ENCODE results near the gene LTA.

The LTA gene

DNA sequence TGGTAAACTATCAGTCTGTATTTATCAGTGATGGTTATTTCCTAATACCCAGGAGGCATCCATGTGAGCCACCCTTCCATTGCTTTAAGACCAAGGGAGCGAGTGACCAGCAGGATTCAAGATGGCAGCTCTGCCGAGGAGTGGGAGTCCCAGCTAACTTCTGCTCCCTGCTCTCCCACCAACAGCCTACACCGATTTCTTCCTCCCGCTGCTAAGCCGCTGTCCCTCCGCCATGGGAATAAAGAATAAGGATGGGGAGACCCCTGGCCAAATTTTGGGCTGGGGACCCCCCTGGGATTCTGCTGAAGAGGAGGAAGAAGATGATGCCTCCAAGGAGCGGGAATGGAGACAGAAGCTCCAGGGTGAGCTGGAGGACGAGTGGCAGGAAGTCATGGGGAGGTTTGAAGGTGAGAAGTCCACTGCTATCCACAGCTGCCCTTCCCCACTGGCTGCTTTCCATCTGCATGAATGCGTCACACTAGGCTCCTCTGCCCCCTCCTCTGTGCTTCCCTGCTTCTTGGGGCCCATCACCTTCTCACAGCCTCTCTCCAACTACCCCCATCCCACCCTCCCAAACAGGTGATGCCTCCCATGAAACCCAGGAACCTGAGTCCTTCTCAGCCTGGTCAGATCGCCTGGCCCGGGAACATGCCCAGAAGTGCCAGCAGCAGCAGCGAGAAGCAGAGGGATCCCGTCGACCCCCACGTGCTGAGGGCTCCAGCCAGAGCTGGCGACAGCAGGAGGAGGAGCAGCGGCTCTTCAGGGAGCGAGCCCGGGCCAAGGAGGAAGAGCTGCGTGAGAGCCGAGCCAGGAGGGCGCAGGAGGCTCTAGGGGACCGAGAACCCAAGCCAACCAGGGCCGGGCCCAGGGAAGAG, 14.4 kb upstream of the LTA start:
- Histone ChIP-seq H3K4me1 (ENCODE audit: control insufficient read depth, insufficient read depth, low read length) (no peaks in the 10 kb centered on the region), H3K36me3 (ENCODE audit: control insufficient read depth in 2 of 2, insufficient read depth in 1 of 2, low read length in 2 of 2) (peaks cover 21 to 70% of the 10 kb centered on the region in 2 experiments; a peak in 2 of 3 replicates), H3K9me3 (ENCODE audit: control insufficient read depth, insufficient read depth, low read depth, low read length) (no peaks in the 10 kb centered on the region), H3K27ac (ENCODE audit: extremely low read depth, low read depth, low read length) (no peak overlapping the region), H3K4me3 (ENCODE audit: low read depth, low read length) (no peak overlapping the region)
- CTCF ChIA-PET: interaction anchor here (0.6 to 4.1 kb wide), 6 partner anchors 9 to 64 kb away, joined by 3 to 29 read pairs (median 6); no protein-coding TSS in a partner anchor
- TF ChIP-seq, protein P1, sequence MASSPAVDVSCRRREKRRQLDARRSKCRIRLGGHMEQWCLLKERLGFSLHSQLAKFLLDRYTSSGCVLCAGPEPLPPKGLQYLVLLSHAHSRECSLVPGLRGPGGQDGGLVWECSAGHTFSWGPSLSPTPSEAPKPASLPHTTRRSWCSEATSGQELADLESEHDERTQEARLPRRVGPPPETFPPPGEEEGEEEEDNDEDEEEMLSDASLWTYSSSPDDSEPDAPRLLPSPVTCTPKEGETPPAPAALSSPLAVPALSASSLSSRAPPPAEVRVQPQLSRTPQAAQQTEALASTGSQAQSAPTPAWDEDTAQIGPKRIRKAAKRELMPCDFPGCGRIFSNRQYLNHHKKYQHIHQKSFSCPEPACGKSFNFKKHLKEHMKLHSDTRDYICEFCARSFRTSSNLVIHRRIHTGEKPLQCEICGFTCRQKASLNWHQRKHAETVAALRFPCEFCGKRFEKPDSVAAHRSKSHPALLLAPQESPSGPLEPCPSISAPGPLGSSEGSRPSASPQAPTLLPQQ (tag by site-specific recombination; IDR thresholded peaks at IDR 0.05): no peak
- POLR2A ChIA-PET: interaction anchor here (0.7 kb wide), 1 partner anchor 11 kb away, joined by 3 read pairs; the partner anchor contains the start of gene ATP6V1G2

- Histone ChIP-seq H3K4me3 (ENCODE audit: low read depth, low read length) (no peak overlapping the region), H3K36me3 (ENCODE audit: control insufficient read depth in 2 of 2, insufficient read depth in 1 of 2, low read length in 2 of 2) (peaks cover 17 to 67% of the 10 kb centered on the region in 2 experiments; a peak in 2 of 3 replicates), H3K27ac (ENCODE audit: extremely low read depth, low read depth, low read length) (no peak overlapping the region), H3K9me3 (ENCODE audit: control insufficient read depth, insufficient read depth, low read depth, low read length) (no peaks in the 10 kb centered on the region), H3K4me1 (ENCODE audit: control insufficient read depth, insufficient read depth, low read length) (no peaks in the 10 kb centered on the region)
- ChIA-PET CTCF (interaction anchor here (1.4 to 4.1 kb wide), 3 partner anchors 38 to 65 kb away, joined by 3 to 29 read pairs (median 8); no protein-coding TSS in a partner anchor), POLR2A (no interaction called here)
- TF ChIP-seq, protein P2, sequence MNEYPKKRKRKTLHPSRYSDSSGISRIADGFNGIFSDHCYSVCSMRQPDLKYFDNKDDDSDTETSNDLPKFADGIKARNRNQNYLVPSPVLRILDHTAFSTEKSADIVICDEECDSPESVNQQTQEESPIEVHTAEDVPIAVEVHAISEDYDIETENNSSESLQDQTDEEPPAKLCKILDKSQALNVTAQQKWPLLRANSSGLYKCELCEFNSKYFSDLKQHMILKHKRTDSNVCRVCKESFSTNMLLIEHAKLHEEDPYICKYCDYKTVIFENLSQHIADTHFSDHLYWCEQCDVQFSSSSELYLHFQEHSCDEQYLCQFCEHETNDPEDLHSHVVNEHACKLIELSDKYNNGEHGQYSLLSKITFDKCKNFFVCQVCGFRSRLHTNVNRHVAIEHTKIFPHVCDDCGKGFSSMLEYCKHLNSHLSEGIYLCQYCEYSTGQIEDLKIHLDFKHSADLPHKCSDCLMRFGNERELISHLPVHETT (tag by site-specific recombination; IDR thresholded peaks at IDR 0.05): no peak
- TF ChIP-seq GLI2 (tag by site-specific recombination; IDR thresholded peaks at IDR 0.05; ENCODE audit: borderline replicate concordance, low read depth) (no peak), ZNF610 (tag by site-specific recombination; IDR thresholded peaks at IDR 0.05; ENCODE audit: borderline replicate concordance) (no peak), KLF7 (tag by site-specific recombination; IDR thresholded peaks at IDR 0.05; ENCODE audit: borderline replicate concordance) (no peak), GFI1B (tag by site-specific recombination; IDR thresholded peaks at IDR 0.05) (no peak), ZNF10 (tag by site-specific recombination; IDR thresholded peaks at IDR 0.05) (no peak), MEIS1 (CRISPR knock-in tag; IDR thresholded peaks at IDR 0.05; ENCODE audit: borderline replicate concordance) (no peak), ZNF626 (tag by site-specific recombination; IDR thresholded peaks at IDR 0.05) (no peak), ZNF544 (tag by site-specific recombination; IDR thresholded peaks at IDR 0.05) (no peak), REPIN1 (tag by site-specific recombination; IDR thresholded peaks at IDR 0.05; ENCODE audit: low read depth) (no peak), ZNF600 (tag by site-specific recombination; IDR thresholded peaks at IDR 0.05) (no peak), YY1 (tag by site-specific recombination; IDR thresholded peaks at IDR 0.05) (no peak), PRDM2 (tag by site-specific recombination; IDR thresholded peaks at IDR 0.05; ENCODE audit: borderline replicate concordance) (no peak), ZNF37A (tag by site-specific recombination; IDR thresholded peaks at IDR 0.05) (no peak), ZNF24 (tag by site-specific recombination; IDR thresholded peaks at IDR 0.05) (no peak), ZSCAN30 (tag by site-specific recombination; IDR thresholded peaks at IDR 0.05) (no peak)
- TF ChIP-seq, protein P3, sequence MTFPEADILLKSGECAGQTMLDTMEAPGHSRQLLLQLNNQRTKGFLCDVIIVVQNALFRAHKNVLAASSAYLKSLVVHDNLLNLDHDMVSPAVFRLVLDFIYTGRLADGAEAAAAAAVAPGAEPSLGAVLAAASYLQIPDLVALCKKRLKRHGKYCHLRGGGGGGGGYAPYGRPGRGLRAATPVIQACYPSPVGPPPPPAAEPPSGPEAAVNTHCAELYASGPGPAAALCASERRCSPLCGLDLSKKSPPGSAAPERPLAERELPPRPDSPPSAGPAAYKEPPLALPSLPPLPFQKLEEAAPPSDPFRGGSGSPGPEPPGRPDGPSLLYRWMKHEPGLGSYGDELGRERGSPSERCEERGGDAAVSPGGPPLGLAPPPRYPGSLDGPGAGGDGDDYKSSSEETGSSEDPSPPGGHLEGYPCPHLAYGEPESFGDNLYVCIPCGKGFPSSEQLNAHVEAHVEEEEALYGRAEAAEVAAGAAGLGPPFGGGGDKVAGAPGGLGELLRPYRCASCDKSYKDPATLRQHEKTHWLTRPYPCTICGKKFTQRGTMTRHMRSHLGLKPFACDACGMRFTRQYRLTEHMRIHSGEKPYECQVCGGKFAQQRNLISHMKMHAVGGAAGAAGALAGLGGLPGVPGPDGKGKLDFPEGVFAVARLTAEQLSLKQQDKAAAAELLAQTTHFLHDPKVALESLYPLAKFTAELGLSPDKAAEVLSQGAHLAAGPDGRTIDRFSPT (tag by site-specific recombination; IDR thresholded peaks at IDR 0.05): no peak
- TF ChIP-seq, protein P4, sequence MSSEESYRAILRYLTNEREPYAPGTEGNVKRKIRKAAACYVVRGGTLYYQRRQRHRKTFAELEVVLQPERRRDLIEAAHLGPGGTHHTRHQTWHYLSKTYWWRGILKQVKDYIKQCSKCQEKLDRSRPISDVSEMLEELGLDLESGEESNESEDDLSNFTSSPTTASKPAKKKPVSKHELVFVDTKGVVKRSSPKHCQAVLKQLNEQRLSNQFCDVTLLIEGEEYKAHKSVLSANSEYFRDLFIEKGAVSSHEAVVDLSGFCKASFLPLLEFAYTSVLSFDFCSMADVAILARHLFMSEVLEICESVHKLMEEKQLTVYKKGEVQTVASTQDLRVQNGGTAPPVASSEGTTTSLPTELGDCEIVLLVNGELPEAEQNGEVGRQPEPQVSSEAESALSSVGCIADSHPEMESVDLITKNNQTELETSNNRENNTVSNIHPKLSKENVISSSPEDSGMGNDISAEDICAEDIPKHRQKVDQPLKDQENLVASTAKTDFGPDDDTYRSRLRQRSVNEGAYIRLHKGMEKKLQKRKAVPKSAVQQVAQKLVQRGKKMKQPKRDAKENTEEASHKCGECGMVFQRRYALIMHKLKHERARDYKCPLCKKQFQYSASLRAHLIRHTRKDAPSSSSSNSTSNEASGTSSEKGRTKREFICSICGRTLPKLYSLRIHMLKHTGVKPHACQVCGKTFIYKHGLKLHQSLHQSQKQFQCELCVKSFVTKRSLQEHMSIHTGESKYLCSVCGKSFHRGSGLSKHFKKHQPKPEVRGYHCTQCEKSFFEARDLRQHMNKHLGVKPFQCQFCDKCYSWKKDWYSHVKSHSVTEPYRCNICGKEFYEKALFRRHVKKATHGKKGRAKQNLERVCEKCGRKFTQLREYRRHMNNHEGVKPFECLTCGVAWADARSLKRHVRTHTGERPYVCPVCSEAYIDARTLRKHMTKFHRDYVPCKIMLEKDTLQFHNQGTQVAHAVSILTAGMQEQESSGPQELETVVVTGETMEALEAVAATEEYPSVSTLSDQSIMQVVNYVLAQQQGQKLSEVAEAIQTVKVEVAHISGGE (tag by site-specific recombination; conservative IDR thresholded peaks at IDR 0.05; ENCODE audit: low read depth): no peak
Observed at GRCh38 chr6:31558318-31558625, 13.8 kb upstream of the LTA start.
